ENCODE results near the gene TMEM123.

DNA sequence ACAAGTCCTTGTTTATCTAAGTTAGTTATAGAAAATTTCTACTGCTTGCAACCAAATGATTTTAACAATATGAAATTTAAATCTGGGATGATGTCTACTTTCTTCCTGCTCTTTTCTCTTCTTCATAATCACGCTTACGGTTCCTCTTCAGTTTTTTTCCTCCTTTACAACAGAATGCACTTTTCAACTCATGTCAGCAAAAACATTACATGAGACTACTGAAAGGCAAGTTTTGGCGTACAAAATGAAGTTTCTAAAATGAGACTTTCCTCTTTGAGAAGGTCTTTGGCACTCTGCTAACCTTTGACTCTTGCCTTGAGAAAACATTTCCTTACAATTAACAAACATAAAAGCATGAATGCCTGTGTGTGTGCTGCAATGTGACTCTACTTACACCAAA lies 23.3 kb downstream of the TMEM123 start:
- no peak for TF ChIP-seq FOXP2 (optimal IDR thresholded peaks at IDR 0.05; ENCODE audit: borderline replicate concordance, extremely low read depth, extremely low read length, insufficient read depth)
- no peak for TF ChIP-seq POLR2AphosphoS5 (IDR thresholded peaks at IDR 0.05; ENCODE audit: low read depth, low read length)
